ENCODE measurements around the gene TBC1D22A. TPM values are rescaled to one million over a fixed set of nuclear protein-coding genes. Genes with fewer than 3 reads are reported as not detected.

The TBC1D22A gene
- total RNA-seq, 1 experiment from 2014 or later: 20.9 TPM

- Histone ChIP-seq H3K9me2 (ENCODE audit: insufficient read depth) (no peaks in the 10 kb centered on the region), H3K9ac (ENCODE audit: low read length) (no peak overlapping the region), H3K27ac (ENCODE audit: low read depth, low read length) (no peak overlapping the region), H3K27me3 (ENCODE audit: insufficient read depth, low read length) (no peaks in the 10 kb centered on the region), H4K20me1 (ENCODE audit: insufficient read depth) (no peaks in the 10 kb centered on the region), H3K4me3 (replicated peaks in 1 of 2; ENCODE audit: low read depth in 1 of 2, low read length in 2 of 2) (no peak overlapping the region), H2AFZ (ENCODE audit: low read depth, low read length, poor library complexity, severe bottlenecking) (no peak overlapping the region), H3K9me3 (ENCODE audit: control insufficient read depth in 1 of 2, insufficient read depth in 1 of 2, low read depth in 1 of 2, low read length in 2 of 2) (no peaks in the 10 kb centered on the region), H3K79me2 (ENCODE audit: insufficient read depth, low read length) (peaks cover 2% of the 10 kb centered on the region; the same call in 1 of the 2 replicates), H3K4me2 (ENCODE audit: low read length) (no peak overlapping the region), H3K4me1 (ENCODE audit: control insufficient read depth in 1 of 2, insufficient read depth in 2 of 2, low read length in 2 of 2) (peaks cover 0 to 8% of the 10 kb centered on the region in 2 experiments; a peak in 2 of 4 replicates), H3K36me3 (ENCODE audit: control insufficient read depth in 1 of 2, insufficient read depth in 2 of 2, low read length in 2 of 2) (peaks cover 0 to 2% of the 10 kb centered on the region in 2 experiments; a peak in 1 of 4 replicates)
- ATAC-seq (no peak), DNase-seq (ENCODE audit: low read depth, low spot score) (no peak)
- no peak for TF ChIP-seq SIN3A (IDR thresholded peaks at IDR 0.05; ENCODE audit: low read depth)
- TF ChIP-seq JUND (IDR thresholded peaks at IDR 0.05): no peak
- no peak for TF ChIP-seq EZH2phosphoT487 (IDR thresholded peaks at IDR 0.05; ENCODE audit: borderline replicate concordance)
- TF ChIP-seq CEBPB (IDR thresholded peaks at IDR 0.05; ENCODE audit: low read depth): no peak
- TF ChIP-seq TCF7L2 (IDR thresholded peaks at IDR 0.05; ENCODE audit: borderline replicate concordance, extremely low read depth, insufficient read depth, insufficient read length): no peak
- TF ChIP-seq RAD21 (IDR thresholded peaks at IDR 0.05; ENCODE audit: low read depth): no peak
- TF ChIP-seq CTCF (IDR thresholded peaks at IDR 0.05 in 2 of 3, conservative IDR thresholded peaks at IDR 0.05 in 1 of 3; ENCODE audit: borderline replicate concordance in 1 of 3, insufficient read depth in 1 of 3, low read depth in 2 of 3, low read length in 2 of 3): no peak
- ChIA-PET RAD21 (ENCODE audit: low non-redundant PET in 1 of 2, low total read pairs in 2 of 2, uncharacterized antibody in 2 of 2, unreplicated experiment in 2 of 2) (no interaction called here), POLR2A (no interaction called here), CTCF (interaction anchor here (2.1 kb wide), 1 partner anchor 10 kb away, joined by 8 read pairs; no protein-coding TSS in a partner anchor)
- BruUV-seq (replicated peaks): no TSS peak
- intact Hi-C loops (cut with micrococcal nuclease): loop anchor here (10.0 kb wide), 1 partner anchor 1041 kb away; no protein-coding TSS in a partner anchor
These were observed 31.0 kb downstream of the TBC1D22A start for GRCh38 chr22:46793497-46793896.

DNA sequence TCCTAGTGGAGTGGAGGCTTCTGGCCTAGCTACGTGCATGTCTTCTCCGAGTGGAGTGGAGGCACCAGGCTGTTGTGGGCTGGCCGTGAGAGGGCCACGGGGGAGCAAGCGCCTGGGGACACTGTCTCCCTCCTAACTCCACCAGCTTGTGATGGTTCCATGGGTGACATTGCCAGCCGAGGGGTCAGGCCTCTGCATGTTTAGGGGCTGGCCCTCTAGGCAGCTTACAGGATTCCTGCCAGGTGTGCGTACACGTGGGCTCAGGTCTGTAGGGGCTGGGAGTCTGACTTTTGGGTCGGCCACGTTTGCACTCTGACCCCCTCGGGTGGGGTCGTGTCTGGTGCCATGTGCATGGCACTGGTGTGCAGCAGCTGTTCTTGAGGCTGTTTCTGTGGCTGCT lies 31.6 kb downstream of the TBC1D22A start:
- H3K4me1 ChIP-seq (ENCODE audit: control insufficient read depth in 1 of 2, insufficient read depth in 2 of 2, low read length in 2 of 2): peaks cover 3 to 14% of the 10 kb centered on the region in 2 experiments
- no peak overlapping the region for H3K27ac ChIP-seq (ENCODE audit: low read depth, low read length)
- H3K27me3 ChIP-seq (ENCODE audit: insufficient read depth, low read length): no peaks in the 10 kb centered on the region
- H3K36me3 ChIP-seq (ENCODE audit: control insufficient read depth in 1 of 2, insufficient read depth in 2 of 2, low read length in 2 of 2): peaks cover 1 to 2% of the 10 kb centered on the region in 2 experiments; a peak in 2 of 4 replicates
- H3K9ac ChIP-seq (ENCODE audit: low read length): no peak overlapping the region
- no peak for ATAC-seq
- H3K79me2 ChIP-seq (ENCODE audit: insufficient read depth, low read length): no peaks in the 10 kb centered on the region; the same call in 1 of the 2 replicates
- no peak overlapping the region for H3K4me3 ChIP-seq (replicated peaks in 1 of 2; ENCODE audit: low read depth in 1 of 2, low read length in 2 of 2)
- ChIA-PET CTCF (interaction anchor here (2.1 kb wide), 1 partner anchor 9 kb away, joined by 8 read pairs; no protein-coding TSS in a partner anchor), POLR2A (no interaction called here), RAD21 (ENCODE audit: low non-redundant PET in 1 of 2, low total read pairs in 2 of 2, uncharacterized antibody in 2 of 2, unreplicated experiment in 2 of 2) (no interaction called here)
- BruUV-seq (replicated peaks): no TSS peak
- intact Hi-C loops (cut with micrococcal nuclease): loop anchor here (10.0 kb wide), 1 partner anchor 1041 kb away; no protein-coding TSS in a partner anchor
- H3K4me2 ChIP-seq (ENCODE audit: low read length): no peak overlapping the region
- no peaks in the 10 kb centered on the region for H3K9me2 ChIP-seq (ENCODE audit: insufficient read depth)
- H3K9me3 ChIP-seq (ENCODE audit: control insufficient read depth in 1 of 2, insufficient read depth in 1 of 2, low read depth in 1 of 2, low read length in 2 of 2): no peaks in the 10 kb centered on the region
- H2AFZ ChIP-seq (ENCODE audit: low read depth, low read length, poor library complexity, severe bottlenecking): no peak overlapping the region
- no peaks in the 10 kb centered on the region for H4K20me1 ChIP-seq (ENCODE audit: insufficient read depth)
- no peak for DNase-seq (ENCODE audit: low read depth, low spot score)
- TF ChIP-seq SRF (IDR thresholded peaks at IDR 0.05; ENCODE audit: low read depth) (no peak), YY1 (IDR thresholded peaks at IDR 0.05; ENCODE audit: extremely low read depth, insufficient replicate concordance, low read depth, low read length) (no peak), POLR2A (IDR thresholded peaks at IDR 0.05; ENCODE audit: borderline replicate concordance, extremely low read depth, insufficient read depth, insufficient read length) (no peak), ZNF274 (IDR thresholded peaks at IDR 0.05; ENCODE audit: low read depth, low read length) (no peak), EZH2phosphoT487 (IDR thresholded peaks at IDR 0.05; ENCODE audit: borderline replicate concordance) (no peak), SIN3A (IDR thresholded peaks at IDR 0.05; ENCODE audit: low read depth) (no peak), SP1 (IDR thresholded peaks at IDR 0.05; ENCODE audit: low read depth) (no peak), EZH2 (IDR thresholded peaks at IDR 0.05) (no peak)
- TF ChIP-seq, protein P1, sequence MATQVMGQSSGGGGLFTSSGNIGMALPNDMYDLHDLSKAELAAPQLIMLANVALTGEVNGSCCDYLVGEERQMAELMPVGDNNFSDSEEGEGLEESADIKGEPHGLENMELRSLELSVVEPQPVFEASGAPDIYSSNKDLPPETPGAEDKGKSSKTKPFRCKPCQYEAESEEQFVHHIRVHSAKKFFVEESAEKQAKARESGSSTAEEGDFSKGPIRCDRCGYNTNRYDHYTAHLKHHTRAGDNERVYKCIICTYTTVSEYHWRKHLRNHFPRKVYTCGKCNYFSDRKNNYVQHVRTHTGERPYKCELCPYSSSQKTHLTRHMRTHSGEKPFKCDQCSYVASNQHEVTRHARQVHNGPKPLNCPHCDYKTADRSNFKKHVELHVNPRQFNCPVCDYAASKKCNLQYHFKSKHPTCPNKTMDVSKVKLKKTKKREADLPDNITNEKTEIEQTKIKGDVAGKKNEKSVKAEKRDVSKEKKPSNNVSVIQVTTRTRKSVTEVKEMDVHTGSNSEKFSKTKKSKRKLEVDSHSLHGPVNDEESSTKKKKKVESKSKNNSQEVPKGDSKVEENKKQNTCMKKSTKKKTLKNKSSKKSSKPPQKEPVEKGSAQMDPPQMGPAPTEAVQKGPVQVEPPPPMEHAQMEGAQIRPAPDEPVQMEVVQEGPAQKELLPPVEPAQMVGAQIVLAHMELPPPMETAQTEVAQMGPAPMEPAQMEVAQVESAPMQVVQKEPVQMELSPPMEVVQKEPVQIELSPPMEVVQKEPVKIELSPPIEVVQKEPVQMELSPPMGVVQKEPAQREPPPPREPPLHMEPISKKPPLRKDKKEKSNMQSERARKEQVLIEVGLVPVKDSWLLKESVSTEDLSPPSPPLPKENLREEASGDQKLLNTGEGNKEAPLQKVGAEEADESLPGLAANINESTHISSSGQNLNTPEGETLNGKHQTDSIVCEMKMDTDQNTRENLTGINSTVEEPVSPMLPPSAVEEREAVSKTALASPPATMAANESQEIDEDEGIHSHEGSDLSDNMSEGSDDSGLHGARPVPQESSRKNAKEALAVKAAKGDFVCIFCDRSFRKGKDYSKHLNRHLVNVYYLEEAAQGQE (IDR thresholded peaks at IDR 0.05; ENCODE audit: low read depth): no peak
- TF ChIP-seq, protein P2, sequence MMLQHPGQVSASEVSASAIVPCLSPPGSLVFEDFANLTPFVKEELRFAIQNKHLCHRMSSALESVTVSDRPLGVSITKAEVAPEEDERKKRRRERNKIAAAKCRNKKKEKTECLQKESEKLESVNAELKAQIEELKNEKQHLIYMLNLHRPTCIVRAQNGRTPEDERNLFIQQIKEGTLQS (IDR thresholded peaks at IDR 0.05): no peak
